Pons (tissue), 1 donor: ENCODE results near the gene KCNC3.

Experiments
- DNase-seq: peaks from one replicate; pipeline ENCODE4 v3.0.0-alpha.2; 2016; ENCODE audit warnings: low spot score

KCNC3 gene

DNA sequence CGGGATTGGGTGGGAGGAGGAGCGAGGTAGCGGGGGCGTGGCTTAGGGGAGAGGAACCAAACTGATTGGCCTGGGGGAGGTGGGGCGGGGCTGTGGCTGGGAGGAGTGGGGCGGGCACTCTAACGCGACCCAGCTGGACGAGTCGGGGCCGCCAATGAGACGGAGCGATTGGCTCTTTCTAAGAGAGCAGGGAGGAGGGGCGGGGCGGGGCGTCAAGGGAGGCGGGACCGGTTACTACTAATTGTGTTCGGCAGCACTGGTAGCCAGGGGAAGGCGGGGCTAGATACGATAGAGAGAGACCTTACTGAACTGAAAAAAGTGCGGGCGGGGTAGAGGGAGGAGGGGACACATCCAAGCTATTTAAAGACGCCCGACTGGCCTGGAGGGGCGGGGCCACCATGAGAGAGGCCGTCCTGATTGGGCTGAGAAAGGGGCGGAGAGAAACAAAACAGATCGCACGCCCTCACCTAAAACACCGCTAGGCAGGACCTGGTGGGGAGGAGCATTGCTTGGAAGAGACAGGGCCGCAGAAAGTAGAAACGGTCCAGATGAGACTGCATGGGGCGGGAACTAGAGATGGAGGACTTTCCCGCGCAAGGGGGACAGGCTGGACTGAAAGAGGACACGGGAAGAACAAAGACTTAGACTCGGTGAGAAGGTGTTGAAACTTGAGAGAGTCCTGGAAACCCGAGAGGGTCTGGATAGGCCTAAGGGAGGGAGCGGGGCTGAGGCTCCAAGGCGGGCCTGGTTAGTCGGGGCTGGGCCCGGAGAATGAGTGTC, at the start of gene KCNC3:
Gene KCNC3 (minus strand): TSS at position 232 of the 780 bp plus-strand sequence. CDS start 295 bp downstream, outside the sequence.
- DNase-seq: peak; percentile 99

DNA sequence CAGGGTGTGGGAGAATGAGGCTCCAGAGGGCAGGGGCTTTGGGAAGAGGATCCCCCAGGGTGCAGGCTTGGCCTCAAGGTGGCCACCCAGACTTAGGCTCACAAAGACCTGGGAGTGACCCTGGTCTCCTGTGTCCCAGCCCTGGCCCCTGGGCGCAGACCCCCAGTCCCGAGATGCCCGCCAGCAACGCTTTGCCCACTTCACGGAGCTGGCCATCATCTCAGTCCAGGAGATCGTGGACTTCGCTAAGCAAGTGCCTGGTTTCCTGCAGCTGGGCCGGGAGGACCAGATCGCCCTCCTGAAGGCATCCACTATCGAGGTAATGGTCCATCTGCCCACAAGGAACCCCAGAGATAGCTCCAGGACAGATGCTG, 49.7 kb upstream of the KCNC3 start:
- no peak for DNase-seq

DNA sequence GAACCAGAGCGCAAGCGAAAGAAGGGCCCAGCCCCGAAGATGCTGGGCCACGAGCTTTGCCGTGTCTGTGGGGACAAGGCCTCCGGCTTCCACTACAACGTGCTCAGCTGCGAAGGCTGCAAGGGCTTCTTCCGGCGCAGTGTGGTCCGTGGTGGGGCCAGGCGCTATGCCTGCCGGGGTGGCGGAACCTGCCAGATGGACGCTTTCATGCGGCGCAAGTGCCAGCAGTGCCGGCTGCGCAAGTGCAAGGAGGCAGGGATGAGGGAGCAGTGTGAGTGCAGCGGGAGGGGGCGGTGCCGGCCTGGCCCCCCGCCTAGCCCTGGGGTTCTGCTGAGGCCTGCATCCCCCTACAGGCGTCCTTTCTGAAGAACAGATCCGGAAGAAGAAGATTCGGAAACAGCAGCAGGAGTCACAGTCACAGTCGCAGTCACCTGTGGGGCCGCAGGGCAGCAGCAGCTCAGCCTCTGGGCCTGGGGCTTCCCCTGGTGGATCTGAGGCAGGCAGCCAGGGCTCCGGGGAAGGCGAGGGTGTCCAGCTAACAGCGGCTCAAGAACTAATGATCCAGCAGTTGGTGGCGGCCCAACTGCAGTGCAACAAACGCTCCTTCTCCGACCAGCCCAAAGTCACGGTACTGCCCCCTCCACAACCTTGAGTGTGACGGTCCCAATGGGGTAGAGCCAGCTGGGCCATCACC, 49.1 kb upstream of the KCNC3 start:
- DNase-seq: no peak

DNA sequence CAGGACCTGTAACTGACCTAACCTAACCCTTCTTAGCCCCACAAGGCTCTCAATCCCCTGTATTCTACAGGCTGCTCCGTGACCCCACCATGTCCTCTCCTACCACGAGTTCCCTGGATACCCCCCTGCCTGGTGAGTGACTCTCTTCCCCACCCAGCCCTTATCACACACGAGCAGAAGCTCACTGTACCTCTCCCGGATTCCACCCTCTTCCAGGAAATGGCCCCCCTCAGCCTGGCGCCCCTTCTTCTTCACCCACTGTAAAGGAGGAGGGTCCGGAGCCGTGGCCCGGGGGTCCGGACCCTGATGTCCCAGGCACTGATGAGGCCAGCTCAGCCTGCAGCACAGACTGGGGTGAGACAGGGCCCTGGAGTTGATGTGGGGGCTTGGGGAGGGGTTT, 48.3 kb upstream of the KCNC3 start:
- DNase-seq: no peak

DNA sequence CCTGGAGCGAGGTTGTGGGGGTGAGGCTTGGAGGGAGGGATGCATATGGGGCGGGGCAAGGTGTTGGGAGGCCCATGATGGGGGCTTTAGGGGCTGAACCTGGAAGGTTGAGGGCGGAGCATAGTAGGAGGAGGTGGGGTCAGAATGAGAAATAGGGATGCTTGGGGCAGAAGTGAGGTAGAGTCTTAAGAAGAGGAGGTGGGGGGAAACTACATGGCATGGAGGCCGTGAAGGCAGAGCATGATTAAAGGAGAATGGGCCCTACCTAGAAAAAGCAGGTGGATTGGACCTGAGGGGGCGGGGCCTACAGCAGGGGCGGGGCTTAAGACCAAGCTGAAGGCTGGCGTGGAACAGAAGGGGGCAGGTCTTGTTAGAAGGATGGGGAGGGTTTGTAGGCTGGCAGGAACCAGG, 47.9 kb upstream of the KCNC3 start:
- no peak for DNase-seq

DNA sequence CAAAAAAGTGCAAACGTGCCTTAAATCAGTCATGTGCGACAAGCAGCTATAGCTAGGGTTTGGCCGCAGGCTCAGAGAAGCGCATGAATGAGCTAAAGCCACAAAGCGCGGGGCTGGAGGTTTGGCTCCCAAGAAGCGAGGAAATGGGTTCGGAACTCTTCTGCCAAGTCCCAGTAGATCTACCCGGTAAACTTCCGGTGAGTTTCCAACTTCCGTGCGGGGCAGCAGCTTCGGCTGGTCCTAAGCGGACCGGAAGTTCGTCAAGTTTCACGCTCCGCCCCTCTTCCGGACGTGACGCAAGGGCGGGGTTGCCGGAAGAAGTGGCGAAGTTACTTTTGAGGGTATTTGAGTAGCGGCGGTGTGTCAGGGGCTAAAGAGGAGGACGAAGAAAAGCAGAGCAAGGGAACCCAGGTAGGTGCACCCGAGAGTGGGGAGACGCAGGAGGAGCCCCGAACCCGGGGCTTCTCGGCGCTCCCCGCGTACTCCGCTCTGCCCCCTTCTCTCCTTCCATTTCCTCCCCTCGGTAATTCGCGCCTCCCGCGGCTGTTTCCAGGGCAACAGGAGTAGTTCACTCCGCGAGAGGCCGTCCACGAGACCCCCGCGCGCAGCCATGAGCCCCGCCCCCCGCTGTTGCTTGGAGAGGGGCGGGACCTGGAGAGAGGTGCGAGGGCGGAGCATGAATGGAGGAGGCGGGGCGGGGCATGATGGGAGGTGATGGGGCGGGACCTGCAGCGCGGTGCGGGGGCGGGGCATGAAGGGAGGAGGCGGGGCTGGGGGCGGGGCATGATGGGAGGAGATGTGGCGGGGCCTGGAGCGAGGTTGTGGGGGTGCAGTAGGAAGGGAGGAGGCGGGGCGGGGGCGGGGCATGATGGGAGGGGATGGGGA, 47.2 kb upstream of the KCNC3 start, which contains the start of gene NR1H2:
Gene NR1H2 (plus strand): TSS at position 292 of the 885 bp plus-strand sequence. CDS start 1,149 bp downstream, outside the sequence.
- DNase-seq: peak; percentile 98

DNA sequence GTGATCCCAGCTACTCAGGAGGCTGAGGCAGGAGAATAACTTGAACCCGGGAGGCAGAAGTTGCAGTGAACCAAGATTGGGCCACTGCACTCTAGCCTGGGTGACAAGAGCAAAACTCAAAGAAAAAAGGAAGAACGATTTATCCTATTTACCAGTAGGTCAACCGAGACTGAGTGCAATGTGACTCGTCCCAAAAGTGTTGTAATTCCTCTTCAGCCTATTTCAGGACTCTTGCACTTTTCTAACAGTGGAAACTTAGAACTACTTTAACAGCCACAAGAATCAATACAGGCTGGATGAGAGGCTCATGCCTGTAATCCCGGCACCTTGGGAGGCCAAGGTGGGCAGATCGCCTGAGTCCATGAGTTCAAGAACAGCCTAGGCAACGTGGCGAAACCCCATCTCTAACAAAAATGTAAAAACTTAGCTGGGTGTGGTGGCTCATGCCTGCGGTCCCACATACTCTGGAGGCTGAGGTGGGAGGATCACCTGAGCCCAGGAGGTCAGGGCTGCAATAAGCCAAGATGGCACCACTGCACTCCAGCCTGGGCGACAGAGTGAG, 42.8 kb upstream of the KCNC3 start:
- no peak for DNase-seq

DNA sequence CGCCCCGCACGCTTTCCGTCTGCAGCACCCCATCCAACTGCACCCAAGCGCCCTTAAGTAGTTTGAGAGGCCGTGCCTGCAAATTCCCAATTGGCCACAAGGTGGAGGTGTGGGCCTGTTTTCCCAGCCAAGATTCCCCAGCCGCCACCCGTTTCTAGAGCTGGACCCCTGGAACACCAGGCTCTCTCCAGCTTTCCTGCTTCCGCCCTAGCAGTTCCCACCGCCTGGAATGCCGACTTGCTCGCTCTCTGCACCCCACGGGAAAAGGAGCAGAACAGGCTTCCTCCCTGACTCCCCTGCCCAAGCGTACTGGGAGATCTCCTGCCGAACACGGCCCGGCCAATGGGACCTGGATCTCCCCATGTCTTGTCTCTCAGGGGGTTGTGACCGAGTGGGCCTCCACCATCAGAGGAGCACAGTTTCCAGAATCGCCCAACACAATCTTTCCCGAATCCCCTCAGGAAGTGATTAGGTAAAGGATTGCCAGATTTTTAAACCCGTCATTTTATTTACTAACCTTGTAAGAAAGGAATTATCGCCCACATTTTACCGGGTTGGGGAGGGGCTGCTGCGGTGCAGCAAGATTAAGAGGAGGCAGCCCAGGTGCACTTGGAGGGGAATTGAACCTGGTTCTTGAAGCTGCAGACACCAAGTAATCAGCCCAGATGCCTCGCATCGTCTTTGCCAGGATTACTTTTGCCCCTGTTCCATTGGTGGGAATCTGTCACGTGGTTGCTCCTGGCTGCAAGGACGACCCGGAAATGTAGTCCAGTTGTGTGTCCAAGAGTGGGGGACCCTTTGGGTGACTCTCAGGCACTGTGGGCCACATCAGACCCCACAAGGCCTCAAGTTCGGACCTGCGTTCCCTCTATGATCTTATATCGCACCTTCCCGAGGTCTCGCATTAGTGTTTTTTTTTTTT, 39.7 kb upstream of the KCNC3 start:
- peak; percentile 94 for DNase-seq

DNA sequence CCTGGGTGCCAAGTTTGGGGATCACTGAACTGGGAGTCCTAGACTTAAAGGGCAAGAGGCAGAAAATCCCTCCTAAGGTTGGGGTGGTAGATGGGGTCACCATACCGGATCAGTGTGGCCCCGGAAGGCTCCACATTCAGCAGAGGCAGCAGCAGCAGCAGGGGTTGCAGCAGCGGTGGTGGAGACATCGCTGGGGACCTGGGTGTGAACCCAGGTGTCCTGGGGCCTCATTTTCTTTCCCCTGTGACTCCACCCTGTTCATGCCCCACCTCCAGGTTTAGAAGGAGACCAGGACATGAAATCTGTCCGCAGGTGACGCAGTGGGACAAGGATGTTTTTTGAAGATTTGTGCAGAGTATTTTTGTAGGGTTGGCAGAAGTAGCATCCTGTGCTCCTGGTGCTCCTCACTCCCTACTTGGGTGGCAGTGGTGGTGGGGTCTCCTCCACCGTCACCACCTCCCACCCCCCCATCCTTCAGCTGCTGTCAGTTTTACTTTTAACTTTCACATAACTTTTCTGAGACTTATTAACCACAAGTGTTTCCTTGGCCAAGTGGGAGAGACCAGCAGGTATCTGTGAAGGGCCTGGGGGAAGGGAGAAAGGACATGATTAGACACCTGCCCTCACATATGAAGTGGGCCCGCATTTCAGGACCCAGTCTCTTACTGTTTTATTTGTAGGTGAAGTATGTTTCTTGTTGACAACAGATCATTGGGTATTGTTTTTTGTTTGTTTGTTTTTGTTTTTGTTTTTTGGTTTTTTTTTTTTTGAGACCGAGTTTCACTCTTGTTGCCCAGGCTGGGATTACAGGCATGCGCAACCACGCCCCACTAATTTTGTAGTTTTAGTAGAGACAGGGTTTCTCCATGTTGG, 36.5 kb upstream of the KCNC3 start, which contains the start of gene NAPSA:
Gene NAPSA (minus strand): TSS at position 206 of the 873 bp plus-strand sequence. CDS start 18 bp downstream, at position 188.
- DNase-seq: no peak

DNA sequence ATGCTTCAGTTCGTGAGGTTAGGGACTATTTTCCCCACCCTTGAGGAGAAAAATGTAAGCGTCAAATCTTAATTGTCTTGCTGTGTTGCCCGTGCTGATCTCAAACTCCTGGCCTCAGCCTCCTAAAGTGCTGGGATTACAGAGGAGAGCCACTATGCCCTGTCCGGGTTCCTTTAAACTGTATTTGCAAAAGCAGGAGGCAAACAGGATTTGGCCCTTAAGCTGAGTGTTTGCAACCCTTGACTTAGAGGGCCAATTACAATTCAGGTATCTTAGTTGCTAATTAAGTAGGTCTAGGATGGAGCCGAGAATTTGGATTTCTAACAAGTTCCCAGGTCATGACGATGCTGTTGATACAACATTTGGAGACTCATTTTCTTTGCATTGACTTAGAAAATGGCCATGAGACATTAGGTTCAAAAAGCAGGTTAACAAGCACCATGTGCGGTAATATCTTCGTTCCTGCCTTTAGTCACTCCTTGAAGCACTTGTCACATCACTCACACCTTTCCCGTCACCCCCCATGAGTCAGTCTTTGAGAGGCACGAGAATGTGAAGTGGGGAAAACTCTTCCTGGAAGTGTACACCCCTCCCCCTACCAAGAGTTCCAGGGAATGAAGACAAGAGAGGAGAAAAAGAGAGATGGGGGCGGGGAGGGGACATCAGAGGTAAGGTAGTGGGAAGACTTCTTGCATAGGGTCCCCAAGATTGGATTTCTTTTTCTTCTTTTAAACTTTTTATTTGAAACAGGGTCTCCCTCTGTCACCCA, 33.7 kb upstream of the KCNC3 start:
- DNase-seq: no peak

DNA sequence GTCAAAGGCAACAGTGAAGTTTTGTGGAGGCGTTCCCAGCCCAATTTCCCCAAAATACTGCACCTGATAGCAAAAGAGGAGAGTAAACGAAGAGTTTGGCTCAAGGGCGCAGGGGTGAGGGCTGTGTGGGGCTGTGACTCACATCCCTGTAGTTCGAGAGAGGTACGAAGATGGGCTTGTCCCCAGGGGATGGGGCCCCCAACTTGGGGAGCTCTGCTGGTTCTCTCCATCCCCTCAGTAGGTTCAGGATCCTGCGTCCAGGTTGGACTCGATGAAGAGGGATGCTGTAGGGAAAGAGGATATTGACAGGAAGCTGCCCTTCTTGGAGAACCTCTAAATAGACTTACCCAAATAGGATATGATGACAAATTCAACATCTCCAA, 32.8 kb upstream of the KCNC3 start:
- no peak for DNase-seq

DNA sequence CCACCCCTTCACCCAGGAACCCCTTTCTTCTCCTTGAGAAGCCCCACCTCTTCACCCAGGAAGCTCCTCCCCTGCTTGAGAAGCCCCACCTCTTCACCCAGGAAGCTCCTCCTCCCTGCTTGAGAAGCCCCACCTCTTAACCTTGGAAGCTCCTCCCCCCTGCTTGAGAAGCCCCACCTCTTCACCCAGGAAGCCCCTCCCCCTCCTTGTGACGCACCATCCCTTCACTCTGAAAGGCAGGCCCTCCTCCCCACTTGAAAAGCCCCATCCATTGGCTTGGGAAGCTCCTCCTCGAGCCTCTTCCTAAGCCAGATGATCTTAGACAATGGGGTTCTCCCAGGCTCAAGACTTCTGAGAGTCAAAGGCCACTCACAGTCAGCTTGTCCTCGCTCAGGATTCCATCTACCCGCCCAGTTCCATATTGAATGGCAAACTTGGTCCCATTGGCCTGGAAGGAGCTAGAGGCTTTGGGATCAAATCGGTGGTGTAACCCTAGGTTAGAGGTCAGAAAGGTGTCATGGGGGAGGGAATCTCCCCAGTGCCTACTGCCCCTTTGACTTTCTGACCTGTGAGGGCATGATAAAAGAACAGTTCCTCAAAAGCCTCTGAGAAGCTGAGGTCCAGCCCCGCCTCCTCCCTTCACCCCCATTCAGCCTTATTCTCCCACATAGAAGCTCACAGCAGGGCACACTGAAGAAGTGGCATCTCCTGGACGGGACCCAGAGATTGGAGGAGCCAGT, 32.3 kb upstream of the KCNC3 start:
- no peak for DNase-seq

DNA sequence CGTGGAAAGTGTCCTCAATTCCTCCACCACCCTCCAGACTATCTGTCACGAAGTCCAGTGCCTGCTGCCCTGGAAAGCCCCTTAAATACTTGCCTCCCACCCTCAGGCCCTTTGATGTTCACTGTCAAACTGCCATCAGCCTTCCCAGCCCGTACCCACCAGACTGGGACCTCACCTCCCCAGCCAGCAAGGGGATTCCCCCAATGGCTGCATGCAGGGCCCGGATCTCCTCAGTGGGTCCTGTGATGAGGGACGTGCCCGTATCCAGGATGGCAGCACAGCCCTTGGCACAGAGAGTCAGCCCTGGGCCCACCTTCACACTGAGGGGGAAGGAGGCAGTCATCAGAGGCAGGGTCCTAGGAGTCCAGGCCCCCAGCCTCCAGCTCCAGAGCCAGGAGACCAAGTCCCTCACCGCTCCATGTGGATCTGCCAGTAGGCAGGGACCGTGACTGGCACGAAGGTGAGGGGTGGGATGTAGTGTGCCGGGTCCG, 30.2 kb upstream of the KCNC3 start:
- DNase-seq: no peak

DNA sequence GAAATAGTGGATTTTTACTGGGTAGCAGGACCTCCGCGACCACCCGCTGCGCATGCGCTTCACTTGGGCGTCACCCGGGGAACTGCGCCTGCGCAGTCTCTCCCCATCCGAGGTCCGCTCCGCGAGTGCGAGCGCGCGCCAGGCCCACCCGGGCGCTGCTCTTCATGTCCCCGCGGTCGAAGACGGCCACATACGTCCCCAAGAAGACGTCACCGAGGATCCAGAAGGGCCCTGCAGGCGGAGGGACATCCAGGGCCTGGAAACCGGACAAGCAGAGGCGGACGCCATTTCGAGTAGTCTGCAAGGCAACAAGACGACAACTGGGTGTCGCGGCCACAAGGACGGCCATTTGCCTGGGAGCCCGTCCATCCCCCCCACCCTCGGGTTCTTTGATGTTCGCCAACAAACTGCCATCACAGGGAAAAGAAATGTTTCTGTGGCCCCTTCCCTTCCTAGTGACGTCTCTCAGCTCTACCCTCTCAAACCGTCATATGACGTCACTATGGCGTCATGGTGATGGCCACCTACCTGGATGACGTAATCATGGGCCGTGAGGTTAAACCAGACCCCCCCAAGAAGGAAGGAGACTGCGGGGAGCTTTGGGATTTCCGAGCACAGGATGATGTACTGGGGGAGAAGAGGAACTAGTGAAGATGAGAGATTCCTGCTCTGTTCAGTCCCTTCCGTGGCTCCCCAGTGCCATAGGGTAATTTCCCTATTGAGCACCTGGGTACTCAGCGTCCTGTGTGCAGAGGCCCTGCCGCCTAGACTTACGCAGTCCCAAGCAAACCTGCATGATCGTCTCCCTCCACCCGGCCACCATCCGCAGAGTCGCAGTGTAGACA, 29.5 kb upstream of the KCNC3 start:
- DNase-seq: peak; percentile 53

DNA sequence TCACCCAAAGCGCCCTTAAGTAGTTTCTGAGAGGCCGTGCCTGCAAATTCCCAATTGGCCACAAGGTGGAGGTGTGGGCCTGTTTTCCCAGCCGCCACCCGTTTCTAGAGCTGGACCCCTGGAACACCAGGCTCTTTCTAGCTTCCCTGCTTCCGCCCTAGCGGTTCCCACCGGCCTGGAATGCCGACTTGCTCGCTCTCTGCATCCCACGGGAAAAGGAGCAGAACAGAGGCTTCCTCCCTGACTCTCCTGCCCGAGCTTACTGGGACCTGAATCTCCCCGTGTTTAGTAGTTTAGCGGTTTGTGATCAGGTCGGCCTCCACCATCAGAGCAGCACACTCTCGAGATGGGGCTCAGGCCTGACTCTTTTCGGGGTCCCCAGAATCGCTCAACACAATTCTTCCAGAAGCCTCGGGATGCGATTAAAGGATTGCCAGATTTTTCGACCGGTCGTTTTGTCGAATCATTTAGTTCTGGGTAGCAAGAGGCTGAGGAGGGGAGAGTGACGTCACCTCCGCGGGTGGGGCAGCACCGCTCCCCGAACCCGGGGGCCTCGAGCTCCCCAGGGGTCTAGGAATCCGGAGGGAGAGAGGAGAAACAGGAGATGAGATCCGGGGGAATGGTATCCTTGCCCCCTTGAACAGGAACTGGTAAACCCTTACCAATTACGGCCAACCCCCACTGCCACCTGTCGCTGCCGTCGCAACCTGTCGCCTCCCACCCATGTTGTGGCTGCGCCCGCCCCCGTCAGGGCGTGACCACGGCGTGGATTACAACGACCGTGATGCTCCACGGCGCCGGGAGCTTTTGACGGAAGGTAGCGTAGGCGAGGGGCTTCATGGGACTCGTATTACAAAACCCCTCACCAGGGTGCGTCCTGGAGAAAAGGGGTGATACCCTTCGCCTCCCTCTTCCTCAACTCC, 28.3 kb upstream of the KCNC3 start:
- peak; percentile 74 for DNase-seq

DNA sequence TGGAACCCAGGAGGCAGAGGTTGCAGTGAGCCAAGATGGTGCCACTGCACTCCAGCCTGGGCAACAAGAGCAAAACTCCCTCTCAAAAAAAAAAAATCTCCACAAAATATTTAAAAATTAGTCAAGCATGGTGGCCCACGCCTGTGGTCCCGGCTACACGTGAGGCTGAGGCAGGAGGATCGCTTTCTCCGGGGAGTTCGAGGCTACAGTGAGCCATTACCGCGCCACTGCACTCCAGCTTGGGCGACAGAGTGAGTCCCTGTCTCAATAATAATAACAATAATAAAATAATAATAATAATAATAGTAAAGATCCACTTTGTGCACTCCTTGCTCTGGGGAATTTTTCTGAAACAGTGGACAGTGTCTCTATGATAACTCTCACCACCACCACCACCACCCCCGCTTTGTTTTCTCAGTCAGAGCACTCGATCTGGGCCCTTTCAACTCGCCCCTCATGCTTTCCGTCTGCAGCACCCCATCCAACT, 27.6 kb upstream of the KCNC3 start:
- DNase-seq: no peak
